NCI-H82 (cell line): ENCODE results near the gene RFLNA.
"Not testable (repeated sequence)": the region's sequence is repeated elsewhere in the genome, so short reads cannot be mapped to it uniquely, and the experiment has no call there.

Experiments
- DNase-seq: peaks from one replicate; lab custom pipeline; 2025; lab: John Stamatoyannopoulos, UW

RFLNA gene

DNA sequence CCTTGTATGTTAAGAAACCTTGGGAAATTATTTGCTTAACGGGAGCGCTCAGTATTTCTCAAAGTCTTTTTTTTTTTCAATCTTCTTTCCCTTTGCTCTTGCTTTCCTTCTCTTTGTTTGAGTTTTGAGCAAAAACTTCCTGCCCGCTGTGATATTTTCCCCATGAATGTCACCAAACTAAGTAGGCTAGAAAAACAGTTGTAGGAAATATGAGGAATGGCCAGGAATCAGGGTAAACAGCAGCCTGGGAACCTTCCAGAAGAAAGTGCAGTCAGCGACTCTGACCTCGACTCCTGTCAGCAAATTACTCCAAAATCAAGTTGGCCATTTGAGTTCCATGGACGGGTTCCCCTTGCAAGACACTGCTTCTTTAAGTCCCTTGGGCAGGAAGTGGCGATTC, 11.6 kb upstream of the RFLNA start:
- DNase-seq = no peak

DNA sequence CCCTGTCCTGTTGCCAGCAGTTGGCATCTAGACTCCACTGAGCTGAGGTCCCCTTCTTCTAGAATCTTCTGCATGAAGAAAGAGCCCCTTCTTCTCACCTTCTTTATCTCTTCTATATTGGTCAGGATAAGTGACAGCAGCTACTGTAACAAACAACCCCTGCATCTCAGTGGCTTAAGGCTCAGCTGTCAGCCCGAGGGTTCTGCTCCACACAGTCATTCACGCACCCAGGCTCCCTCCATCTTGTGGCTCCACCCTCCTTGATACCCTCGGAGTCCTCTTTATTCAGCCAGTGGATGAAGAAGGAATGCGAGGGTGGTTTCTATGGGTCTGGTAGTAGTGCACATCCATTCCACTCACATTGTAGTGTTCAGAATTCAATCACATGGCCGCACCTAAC, 10.5 kb upstream of the RFLNA start:
- DNase-seq = no peak

DNA sequence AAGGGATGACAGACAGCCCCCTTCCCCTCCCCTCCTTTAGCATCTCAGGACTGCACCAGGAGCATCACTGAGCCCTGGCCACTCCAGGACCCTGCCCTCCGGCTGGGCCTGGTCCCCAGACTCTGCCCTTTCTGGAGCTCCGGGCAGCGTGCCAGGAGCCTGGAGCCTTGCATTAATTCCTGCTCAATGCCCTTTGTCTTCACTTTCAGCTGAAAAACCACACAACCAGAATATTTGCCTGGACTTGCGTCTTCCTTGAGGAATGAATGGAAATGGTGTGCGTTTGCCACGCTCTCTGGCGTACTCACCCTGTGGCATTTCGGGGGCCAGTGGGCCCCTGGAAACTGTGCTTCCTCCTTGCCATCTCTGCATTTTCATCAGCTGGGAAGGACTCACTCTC, 8.5 kb upstream of the RFLNA start:
- no peak for DNase-seq

DNA sequence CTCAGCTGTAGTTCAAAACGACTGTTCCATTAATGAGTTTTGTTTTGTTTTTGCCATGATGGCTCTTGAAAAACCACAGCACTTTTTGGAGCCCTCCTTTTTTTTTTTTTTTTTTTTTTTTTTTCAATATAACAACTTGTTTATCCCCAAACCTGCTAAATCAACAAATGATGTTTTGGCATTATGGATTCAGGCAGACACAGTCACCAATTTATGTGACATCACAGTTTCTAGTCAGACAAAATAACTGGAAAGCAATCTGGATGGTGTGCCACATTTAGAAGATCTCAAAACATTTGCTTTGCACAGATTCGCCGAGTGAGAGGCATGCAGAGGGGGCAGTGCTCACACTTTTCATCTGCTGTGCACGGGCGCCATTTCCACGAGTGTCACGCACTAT, 7.9 kb upstream of the RFLNA start:
- no peak for DNase-seq

DNA sequence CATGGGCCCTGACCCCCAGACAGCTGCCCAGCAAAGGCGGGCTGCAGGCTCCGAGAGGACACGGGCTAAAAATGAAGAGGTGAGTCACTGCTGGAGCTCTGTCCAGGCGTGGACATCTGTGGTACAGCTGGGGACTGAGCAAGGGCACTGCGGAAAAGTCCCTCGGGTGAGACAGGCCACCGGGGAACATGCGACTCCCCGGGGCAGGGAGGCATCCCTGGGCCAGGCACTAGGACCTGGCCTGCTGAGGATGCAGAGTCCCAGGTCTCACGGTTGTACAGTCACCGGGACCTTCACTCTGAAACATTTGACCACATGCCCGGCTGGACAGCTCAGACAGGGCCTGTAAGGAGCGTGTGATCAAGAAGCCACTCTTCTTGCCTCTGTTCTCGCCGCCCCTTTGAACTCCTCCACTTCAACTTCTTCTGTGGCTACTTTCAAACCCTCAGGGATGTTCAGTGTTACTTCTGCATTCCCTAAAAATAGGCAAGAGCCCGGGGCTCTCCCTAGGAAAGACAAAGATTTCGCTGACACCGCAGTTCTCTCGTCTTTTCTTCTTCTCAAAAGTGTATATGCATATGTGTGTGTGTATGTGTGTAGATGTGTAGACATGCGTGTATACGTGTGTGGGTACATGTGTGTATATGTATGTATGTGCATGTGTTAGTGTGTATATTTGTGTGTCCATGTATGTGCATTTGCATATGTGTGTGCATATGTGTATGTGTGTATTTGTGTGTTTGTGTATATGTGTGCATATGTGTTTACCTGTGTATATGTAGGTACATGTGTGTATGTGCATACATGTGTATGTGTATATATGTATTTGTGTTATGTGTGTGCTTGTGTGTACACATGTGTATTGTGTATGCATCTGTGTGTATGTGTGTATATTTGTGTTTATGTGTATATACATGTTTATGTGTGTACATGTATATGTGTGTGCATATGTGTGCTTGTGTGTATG, 5.0 kb upstream of the RFLNA start:
- DNase-seq = no peak

DNA sequence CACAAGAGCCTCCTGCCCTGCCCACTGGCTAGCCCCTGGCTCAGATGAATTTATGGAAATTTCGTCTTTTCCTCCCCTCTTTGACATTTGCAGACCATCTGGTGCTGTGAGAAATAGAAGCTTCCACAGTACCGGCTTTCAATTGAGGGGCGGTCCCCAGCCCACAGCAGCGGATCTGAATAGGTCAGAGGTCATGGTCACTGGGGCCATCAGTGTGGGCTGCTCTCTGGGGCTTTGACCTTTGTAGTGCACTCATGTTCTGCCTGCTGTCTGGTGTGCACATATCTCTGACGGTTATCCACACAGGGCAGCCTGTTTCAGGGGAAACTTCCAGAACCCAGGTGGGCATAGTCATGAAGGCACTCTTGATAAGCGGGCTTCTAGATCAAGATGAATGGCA, 2.5 kb upstream of the RFLNA start:
- DNase-seq = no peak

DNA sequence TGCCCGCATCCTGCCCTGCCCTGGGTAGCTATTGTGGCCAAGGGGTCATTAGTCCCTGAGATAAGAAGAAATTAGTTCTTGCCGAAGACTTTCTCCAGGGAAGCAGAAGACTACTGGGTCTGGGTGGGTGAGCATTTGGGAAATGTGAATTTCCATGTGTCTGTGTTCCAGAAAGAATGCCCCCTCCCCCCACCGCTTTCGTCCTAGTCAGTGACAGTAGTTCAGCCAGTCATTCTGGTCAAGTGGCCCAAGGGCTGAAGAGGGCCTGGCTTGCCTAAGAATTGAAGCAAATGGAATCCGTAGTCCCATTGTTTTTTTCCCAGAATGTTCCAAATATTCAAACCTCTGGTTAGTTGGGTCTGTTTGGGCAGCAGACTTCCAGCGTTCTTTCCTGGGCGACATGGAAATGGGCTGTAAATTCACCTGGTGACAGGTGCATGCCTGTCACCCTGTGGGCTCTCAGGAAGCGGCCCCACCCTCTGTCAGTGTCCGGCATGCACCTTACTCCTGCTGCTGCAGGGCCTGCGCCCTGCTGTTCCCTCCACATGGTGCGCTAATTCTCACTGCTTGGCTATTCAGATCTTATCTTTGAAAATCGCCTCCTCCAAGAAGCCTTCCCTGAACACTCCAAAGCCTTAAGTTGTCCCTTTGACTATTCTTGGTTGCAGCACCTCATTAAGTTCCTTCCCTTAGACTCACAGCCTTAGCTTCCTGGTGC, 1.4 kb upstream of the RFLNA start:
- DNase-seq = no peak

DNA sequence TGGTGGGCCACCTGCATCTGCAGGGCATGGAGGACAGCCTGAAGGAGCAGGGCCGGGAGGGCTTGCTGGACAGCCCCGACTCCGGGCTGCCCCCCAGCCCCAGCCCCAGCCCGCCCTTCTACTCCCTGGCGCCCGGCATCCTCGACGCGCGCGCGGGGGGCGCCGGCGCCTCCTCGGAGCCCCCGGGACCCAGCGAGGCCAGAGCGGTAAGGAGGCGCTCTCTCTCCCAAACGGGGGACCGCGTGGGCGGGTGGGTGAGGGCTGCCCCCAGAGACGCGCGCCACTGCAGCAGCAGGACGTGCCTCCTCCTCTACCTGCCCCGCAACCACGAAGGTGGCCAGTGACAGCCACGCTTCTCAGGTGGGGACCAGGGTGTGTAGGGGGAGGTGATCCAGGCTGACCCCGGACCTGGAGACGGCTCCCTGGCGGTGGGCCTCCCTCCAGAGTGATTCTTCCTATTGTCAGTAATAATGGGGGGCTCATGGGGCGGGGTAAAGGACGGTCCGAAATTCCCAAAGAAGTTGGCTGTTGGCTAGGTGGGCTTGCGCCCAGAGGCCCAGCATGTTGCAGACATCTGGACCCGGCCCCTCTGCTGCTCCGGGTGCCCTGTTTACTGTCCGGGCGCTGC, 652 bp downstream of the RFLNA start:
- no peak for DNase-seq

DNA sequence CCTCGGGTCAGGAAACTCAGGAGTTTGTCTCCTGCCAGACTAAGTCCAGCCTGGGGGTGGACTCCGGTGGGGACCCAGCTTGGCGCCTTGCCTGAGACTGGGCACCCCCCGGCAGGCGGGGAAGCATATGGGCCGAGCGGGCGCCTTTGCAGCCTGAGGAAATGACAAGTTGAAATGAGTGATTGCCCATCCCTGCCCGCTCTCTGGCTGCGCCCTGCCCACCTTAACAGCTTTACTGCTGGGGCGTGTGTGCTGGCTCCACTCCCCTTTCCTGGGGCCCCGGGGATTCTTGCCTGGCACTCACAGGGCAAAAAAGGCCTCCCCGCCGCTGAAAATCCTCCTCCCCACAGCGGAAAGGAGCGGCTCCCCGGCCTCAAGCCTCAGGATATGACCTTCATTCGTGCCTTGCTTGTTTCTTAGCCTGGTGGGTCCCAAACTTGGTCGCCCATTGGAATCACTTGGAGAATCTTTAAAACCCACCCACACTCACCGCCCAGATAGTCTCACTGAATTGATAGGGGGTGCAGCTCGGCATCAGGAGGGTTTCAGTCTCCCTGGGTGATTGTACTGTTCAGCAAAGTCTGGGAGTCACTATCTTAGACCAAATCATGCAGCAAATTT, 1.5 kb downstream of the RFLNA start:
- DNase-seq = no peak

DNA sequence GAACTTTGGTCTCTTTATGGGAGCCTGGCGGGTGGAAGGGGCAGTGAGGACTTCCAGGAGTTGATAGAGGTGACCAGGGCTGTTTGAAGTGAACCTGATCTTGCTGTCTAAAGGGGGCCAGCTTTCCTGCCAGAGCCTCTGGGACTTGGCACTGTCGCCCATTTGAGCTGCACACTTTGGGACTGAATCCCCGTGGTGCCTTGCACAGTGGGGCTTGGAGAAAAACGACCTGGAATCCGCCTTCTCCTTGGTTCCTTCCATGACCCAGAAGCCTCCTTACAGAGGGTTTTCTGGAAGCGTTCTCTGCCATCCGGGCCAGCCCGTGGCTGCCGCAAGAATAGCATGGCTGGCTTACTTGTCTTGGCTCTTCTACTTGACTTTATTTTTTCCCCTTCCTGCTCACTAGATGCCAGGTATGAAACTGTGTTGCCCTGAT, 2.0 kb downstream of the RFLNA start:
- DNase-seq = no peak

DNA sequence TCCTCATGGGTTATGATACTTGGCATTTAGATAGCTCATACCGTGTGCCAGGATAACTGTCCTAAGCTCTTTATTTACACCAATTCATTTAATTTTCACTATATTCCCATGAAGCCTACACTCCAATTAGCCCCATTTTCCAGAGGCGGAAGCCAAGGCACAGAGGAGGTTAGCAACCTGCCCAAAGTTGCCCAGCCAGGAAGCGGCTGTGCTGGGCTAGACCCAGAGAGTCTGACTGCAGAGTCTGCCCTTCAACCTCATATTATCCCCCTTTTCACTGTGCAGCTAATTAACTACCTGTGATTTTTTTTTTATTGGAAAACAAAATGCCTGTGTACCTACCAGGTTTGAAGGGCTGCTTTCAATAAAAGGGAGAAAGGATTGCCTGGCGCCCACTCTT, 2.5 kb downstream of the RFLNA start:
- DNase-seq = no peak

DNA sequence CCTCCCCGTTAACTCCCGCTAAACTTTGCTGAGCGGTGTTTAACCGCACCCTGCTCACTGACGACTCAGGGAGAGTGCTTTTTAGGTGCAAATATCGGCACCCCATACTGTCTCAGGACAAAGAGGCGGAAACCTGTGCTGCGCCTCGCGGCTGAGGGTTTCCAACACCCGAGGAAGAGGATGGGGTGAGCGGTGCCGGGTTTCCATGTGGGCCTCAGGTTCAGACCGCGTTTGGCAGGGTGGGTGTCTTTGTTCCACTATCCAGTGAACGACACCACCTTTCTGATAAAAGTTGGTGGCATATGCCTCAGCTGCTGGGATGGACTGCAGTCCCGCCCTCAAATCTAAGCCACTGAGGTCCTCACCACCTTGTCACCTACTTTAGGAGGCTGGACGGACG, 3.0 kb downstream of the RFLNA start:
- DNase-seq = no peak

DNA sequence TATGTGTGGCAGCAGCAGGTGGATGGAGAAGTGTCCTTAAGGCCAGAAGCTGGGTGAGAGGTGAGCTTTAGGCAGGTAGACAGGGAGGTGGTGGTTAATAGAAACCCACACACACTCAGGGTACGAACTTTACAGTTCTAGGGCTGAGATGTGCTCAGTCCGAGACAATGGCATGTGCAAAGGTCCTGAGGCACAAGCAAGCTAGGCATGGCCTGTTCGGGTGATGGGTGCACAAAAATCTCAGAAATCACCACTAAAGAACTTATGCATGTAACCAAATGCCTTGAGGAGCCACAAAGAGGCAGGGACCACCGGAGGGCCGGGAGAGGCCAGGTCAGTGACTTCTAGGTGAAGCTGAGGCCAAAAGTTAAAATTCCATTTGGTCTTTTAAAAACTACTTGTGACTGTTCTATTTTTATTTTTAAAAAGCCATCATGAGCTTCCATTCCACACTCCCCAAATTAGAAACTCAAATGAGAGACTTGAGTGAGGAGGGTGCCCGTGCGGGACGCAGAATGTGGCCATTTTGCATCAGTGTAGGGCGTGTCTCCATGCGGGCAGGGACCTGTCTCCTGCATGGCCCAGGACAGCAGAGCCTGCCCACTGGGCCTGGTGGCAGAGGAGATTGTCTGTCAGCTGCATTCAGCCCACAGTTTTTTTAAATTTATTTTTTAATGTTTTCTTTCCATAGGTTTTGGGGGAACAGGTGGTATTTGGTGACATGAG, 4.0 kb downstream of the RFLNA start:
- DNase-seq = no peak

DNA sequence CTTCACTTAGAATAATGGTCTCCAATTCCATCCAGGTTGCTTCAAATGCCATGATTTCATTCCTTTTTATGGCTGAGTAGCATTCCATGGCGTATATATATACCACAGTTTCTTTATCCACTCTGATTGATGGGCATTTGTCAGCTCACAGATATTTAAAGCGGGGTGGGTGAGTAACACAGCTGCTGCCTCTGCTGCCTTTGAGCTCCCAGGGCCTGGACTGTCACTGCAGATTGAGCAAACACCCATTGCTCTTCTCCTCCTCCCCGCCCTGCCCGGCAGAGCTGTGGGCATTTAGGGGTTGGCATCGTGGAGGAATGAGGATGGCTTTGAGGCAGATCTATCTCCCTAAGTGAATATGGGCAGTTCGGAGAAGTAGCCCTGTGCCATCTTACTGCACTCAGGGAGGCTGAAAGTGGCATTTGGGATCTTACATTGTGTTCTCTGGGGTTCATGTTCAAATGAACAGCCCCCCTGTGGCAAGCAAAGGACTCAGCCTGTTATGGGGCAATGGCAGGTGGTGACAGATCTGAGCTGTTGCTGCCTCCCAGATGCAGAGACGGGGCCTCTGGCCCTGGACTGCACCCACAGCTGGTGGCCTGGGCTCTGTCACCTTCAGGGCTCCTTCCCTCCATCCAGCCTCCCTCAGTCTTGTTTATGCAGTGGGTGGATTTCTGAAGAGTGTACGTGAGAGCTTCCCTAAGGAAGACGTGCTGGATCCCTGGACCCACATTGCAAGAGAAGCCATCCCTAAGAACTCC, 4.9 kb downstream of the RFLNA start:
- no peak for DNase-seq

DNA sequence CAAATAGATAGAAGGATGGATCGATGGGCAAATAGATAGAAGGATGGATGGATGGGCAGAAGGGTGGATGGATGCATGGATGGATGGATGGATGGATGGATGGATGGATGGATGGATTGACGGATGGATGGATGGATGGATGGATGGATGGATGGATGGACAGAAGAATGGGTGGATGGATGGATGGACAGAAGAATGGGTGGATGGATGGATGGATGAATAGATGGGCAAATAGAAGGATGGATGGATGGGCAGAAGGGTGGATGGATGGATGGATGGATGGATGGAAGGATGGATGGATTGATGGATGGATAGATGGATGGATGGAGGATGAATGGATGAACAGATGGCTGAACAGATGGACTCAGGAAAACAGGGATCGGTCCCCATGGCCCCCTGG, 5.8 kb downstream of the RFLNA start:
- DNase-seq = not testable (repeated sequence)

DNA sequence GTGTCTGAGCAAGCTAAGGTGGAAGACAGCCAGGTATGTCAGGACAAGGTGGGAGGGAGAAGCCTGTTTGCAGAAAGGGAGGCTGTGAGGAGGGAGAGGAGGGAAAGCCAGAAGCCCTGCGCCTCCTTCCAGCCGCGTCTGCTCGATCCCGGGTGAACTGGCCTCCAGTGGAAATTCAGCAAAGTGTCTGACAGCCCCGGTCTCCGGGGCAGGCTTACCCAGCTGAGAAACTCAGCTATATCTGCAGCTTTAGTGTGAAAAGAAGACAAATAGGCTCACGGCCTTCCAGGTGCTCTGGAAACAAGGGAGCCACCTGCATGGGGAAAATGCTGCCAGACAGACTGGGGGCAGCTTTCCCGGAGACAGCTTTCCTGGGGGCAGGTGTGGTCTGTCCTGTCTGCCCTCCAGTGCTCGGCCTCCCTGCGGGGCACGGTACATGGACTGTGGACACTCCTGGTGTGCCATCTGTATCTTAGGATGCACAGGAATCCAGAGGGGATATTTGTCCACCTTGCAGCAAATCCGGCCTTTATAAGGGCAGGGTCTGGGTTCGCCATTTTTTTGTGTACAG, 6.3 kb downstream of the RFLNA start:
- no peak for DNase-seq

DNA sequence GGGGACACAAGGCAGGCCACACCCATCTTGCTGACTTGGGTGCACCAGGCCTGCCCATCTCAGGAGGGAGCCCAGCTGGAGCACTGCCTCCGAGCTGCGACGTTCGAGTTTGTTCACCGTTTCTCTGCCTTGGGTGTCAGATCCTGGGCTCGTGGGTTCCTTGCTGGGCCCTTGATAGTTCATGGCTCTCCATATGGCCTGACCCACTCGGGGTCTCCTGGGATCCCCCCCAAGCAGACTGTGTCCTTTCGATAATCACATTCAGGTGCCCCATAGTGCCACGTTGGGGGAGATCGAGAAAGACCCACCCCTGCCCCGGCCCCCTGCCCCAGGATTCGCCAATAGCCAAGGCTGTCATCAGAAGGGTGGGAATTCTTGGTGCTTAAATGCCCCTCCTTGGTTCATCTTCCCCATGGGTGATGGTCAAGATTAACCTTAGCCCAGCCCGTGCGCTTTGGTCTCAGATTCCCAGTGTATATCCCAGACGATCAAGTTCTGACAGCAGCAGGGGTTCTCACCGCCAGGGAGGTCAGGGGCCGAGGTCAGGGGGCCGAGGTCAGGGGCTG, 7.4 kb downstream of the RFLNA start:
- no peak for DNase-seq

DNA sequence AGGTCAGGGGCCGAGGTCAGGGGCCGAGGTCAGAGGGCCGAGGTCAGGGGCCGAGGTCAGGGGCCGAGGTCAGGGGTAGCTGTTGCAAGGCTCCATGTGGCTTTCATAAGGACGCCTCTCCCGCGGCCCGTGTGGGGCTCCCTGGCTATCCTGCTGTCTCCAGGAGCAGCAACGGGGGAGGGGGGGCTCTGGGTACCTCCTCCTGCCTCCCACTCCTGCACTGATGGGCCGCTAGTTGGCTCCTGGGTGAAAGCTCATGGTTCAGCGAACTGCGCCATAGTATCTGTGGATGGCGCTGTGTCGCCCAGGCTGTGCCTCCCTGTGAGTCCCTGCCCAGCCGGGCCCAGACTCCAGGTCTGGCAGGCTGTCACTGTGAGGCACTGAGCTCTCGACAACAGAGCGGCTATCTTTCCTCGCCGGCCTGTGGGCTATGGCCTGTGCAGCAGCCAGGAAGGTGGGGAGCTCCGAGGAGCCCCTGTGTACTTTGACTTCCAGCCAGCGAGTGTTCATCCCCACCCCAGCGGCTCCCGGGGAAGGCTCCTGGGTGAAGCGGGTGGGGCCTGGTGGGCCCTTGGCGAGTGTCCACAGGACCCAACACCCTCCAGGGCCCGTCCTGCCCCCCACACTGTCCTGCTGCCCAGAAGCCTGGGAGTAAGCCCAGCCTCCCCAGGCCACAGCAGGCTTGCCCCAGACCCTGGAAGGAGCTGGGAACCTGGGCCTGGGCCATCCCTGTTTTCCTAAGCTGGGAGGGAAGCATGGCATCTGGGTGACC, 8.1 kb downstream of the RFLNA start:
- DNase-seq = no peak

DNA sequence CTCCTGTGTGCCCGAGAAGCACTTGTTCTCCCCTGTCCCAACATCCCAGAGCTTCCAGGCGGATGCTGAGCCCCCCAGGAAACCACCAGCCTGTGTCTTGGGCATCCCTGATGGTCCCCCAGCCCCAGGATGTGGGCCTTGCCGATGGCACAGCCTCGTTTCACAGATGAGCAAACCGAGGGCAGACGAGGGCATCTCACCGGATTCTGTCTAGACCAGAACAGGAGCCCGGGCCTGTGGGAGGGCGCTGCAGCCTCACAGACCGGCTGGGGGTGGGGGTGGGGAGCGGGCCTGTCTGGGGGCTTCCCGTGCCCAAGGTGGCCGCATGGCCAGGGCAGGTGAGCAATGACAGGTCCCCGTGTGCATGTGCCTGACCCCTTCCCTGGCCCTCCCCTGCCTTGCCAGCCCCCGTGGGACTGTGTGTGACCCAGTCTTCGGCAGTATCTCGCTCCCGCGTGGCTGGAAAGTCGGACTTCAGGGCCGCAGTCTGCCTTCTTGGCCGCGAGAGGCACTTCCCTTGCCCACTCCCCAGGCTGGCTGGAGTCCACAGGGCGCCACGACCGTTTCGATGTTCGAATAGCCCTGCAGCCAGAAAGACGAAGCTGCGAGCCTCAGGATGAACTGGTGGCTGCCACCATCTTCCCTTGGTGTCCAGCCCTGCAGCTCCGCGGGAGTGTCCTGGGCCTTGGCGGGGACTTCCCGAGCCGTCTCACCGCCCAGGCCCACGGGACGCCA, 8.9 kb downstream of the RFLNA start:
- DNase-seq = no peak
